Activated CD8-positive, alpha-beta memory T cell treated with anti-CD3 and anti-CD28 coated beads, Interleukin-2, amount 50 U/mL, for 1 hour (primary cell): Measurements from ENCODE around the gene TC2N.
"Not testable (repeated sequence)": the region's sequence is repeated elsewhere in the genome, so short reads cannot be mapped to it uniquely, and the experiment has no call there.

Experiments
- DNase-seq: peaks from one replicate; pipeline ENCODE4 v3.0.0-alpha.2; 2020; ENCODE audit errors: extremely low read depth

Gene TC2N

DNA sequence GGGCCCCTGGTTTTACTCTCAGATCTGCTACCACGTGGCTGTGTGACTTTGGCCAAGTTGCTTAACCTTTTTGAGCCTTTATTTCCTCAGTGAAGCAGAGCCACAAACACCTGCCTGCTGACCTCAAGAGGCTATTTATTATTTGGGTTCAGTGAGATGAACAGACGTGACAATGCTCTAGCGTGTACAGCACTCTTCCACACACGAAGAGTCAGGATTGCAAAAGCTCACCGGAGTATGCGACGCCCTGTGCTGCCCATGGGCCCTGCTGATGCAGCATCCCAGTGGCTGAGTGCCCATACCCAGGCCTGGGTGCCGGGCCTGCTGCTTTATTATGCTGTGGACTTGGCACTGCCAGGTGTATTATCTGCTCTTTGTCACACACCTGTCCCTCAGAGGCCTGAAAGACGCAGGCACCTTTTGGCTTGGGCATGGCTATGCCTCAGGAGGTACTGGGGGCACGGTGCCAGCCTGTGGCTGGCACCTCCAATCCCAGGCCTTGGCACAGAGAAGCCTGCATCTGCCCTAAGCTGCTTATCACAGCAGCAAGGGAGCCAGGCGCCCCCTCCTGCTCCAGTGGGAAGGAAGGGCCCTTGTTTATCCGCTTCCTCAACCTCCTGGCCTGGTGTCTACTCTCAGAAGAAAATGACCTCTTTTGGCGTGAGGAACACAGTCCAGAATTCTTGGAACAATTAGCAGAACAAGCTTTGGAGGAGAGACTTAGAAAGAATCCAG lies 22.3 kb upstream of the TC2N start:
- no peak for DNase-seq

DNA sequence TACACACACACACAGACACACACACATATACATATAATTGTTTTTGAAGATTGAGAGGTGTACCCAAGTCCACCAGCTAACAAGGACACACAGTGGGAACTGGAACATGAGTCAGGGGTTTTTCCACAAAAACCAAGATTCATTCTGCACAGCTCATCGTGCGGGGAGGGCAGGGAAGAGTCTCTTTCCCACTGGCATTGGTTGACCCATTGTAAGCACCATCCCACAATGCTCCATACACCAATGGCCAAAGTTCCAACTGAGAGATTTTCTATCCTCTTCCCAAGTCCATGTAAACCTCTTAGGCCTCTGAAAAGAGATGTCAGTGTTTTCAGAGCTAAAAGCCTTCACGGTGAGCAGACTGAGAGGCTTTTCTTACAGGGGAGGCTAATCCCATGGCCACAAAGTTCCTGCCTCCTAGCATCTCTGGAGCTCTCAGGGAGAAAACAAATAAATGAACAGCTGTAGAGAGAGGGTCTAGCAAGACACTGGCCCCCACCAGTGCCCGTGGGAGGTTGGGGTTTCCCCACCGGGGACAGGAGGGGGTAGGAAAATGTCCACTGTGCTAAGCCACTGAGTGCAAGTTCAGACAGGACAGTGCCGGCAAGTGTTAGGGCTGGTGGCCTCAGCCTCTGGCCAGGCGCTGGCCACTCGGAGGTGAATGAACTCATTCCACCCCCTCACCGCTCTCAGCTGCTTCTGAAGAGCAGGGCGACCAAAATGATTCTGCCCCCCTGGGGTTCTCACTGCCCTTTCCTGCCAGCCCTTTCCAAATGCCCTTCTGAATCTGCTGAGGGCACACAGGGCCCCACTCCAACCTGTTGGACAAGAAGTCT lies 21.5 kb upstream of the TC2N start:
- DNase-seq, result no peak

DNA sequence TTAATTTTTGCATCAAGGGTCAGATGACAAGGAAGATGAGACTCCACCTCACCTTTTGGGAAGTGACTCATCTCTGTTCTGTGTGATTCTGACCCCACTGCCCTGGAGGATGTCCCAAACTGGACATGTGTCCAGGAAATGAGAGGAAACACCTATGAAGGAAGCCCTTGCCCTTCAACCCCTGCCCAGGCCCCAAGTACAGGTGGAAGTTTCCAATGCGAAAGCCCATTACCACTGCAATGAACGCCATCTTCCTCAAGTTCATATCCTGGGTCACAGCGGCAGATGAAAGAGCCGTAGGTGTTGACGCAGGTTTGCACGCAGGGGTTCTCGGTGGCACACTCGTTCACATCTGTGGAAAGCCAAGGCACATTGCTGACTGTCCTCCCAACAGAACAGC lies 19.6 kb upstream of the TC2N start:
- DNase-seq, result no peak

DNA sequence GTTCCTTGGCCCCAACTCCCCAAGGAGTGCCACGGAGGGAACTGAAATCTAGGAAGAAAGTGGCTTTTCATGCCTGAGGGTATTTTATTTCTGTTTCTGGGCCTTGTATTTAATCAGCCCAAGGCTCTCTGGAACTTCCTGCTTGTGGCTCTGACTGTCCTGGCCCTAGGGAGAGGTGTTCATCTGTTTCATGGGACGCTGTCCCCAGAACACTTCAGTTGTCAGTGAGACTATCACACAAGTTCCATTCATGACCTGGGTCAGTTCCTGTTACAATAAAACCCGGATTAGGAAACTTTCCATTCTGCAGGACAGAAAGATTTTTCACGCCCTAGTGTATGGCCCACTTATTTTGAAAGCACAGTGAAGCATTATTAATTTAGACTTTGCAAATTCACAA lies 18.5 kb upstream of the TC2N start:
- no peak for DNase-seq

DNA sequence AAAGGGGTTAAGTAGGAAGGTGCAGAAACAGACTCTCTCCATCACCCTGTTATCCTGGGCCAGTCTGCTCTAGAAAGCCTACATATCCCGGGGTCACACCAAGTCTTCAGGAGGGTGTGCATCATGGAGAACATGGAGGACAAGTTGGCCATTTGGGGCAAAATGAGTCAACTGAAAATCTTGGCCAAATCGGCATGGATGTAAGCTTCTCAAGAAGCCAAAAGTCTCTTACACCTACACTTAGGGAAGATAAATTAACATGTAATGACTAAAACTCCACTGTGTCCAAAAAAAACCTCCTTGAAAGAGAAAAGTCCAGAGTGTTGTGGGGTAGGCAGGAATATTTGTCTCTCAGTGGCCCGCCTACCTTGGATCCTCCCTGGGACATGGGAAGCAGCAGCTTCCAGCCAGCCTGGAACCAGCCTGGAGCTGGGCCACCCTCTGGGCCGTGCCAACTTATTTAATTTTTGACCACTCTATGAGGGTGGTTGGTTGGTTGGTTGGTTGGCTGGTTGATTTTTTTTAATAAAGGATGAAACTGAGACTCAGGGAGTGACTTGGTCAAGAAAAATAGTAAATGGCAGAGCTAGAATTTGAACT lies 17.9 kb upstream of the TC2N start:
- DNase-seq, result no peak

DNA sequence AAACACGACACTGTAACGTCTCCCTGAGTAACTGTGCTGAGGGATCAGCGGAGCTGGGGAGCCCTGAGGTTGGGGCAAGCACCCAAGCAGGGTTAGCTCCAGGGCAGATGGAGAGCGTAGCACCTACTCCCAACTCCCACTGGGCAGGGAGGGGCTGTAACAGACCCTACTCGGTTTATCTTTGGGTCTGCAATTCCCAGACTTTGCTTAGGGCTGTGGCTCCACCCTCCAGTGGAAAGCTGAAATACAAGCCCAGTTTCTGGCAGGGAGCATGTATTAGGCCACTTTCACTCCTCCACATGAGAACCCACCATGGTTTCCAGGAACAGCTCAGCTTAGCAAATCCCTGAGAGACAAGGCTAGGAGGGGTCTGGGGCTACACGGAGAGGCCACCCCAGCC lies 17.3 kb upstream of the TC2N start:
- DNase-seq, result no peak

DNA sequence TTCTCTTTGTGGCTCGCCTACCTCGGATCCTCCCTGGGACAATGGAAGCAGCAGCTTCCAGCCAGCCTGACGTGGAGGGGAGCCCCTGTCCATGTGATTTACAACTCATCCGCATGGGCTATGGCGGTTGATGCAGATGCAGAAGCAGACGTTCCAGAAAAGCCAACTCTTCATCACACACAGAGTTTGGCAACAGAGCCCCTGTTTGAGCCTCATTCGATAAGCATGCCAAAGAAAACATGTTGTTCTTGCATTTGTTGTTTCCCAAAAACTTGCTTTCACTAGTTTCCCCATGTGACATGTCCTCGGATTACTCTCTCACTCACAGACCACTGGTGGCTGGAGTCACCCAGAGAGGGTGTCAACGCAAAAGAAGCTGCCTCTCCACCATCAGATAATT lies 16.4 kb upstream of the TC2N start:
- no peak for DNase-seq

DNA sequence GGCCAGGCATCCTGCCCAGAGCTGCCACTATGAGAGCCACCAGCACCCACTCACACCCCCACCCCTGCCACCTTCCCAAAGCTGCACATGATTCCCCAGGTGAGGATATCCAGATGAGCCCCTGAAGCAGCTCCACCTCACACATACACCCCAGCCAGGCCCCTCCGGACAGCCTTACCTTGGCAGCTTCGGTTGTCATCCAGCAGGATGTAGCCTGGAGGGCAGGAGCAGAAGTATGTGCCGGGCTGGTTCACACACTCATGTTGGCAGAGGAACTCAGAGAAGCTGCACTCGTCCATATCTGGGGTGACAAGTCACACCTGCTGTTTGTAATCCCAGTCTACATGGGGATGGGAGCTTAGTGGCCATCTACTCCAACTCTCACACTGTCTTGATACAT lies 15.4 kb upstream of the TC2N start:
- no peak for DNase-seq

DNA sequence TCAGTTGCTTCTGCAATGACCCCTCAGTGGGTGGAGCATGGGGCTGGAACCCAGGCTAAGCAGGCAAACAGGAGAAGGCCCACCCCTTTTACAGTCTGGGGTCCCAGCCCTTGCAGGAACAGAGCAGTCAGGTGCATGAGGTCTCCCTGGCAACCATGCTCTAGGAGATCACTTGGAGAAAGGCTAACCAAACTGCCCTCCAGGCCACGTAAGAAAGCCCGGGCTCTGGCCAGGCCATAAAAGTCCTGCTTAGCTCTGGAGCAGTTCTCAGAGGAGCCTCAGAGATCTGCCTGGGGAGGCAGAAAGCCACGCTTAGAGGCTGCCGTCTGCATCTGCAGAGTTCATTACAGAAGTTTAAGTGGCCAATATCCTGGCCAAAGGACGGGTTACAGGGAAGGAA lies 15.0 kb upstream of the TC2N start:
- no peak for DNase-seq

DNA sequence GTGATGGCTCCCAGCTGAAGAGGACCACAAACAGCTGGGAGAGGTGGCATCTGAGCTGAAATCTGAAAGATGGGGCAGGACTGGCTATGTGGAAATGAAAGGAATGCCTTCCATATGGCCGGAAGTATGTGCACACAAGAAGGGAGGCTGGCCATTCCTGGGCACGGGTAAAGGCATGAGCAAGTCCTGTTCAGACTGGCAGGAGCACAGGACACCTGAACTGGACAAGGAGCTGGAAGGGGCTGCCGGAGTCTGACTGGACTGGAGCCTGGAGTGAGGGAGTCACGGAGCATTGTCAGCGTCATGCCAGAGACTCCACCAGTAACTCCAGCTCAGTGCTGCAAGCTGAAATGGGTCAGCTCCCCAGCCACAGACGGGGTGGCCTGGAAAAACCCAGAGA lies 11.9 kb upstream of the TC2N start:
- DNase-seq, result no peak

DNA sequence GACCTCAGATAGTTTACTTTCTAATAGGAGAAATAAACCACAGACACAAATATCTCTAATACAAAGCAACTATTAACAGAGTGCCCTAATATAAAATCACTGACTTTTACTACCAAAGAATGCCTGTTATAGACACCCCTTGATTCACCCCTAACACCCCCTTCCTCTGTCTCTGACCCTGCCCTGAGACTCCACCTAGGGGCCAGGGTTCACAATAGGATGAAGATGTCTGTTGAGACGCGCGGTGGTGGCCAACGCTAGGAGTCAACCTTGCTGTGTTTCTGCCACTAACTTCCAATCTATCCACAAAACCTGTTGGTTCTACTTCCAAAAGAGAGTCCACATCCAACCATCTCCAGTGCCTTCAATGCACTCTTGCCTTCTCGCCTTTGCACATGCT lies 10.9 kb upstream of the TC2N start:
- no peak for DNase-seq

DNA sequence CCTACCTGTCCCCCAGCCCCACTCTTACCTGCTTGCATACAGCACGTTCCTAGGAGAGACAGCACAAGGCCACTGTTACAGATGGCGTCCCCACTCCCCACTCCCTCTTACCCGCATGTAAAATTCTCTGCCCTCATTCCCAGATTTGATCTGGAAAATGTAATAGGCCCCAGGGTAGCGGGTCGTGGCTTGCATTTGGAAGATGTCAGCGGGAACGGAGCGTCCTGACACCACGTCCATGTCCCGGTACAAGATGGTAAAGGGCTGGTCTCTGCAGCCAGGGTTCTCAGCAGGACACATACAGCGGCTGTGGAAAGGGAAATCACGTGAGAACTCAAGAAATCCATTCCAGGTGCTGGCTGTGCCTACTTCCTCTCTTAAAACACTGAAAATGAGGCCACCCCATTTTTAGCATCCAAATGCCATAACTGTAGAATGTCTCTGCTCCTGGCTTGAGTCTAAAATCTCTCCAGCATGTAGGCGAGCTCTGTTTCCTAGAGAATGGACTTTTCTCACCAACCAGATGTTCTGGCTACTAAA lies 10.1 kb upstream of the TC2N start:
- no peak for DNase-seq

DNA sequence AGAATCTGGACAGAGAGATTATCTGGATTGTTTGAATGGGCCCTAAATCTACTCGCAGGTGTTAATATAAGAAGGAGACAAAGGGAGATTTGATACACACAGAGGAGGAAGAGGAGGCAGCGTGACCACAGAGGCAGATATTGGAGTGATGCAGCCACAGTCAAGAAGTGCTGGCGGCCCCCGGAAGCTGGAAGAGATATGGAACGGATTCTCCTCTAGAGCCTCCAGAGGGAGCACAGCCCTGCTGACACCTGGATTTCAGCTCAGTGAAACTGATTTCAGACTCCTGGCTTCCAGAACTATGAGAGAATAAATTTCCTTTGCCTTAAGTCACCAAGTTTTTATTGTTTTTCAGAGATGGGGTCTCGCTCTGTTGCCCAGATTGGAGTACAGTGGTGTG lies 9.2 kb upstream of the TC2N start:
- no peak for DNase-seq

DNA sequence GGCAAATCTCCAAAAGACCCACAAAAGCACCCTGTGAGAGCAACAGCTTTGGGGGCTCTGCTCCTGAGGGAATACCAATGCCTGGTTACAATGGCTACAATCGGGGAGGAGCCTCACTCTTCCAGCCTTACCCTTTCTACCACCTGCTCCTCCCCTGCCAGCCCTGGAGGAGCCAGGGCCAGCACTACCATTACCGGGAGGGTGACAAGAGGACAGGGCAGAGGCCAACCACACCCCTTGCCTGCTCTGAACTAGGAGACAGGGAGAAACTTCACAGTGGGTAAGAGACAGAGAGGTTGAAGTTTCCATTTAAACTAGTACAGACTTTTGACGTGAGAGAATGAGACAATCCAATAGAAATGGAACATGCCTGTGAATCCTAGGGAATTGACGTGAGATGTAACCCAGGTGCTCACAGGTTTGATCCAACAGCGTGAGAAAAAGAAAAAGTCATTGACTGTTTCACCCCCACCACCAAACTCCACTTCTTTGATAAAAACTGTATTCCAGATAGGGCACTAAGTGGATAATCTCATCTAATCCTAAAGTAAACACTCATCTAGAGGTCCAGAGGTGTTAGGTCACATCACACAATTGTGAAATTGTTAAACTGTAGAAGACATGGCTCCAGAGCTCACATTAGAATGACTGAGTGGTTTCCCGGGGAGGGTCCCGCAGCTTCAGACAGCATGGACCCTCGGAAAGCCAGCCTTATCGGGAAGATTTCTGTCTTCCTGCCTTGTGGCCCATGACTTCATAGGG lies 8.4 kb upstream of the TC2N start:
- DNase-seq, result no peak

DNA sequence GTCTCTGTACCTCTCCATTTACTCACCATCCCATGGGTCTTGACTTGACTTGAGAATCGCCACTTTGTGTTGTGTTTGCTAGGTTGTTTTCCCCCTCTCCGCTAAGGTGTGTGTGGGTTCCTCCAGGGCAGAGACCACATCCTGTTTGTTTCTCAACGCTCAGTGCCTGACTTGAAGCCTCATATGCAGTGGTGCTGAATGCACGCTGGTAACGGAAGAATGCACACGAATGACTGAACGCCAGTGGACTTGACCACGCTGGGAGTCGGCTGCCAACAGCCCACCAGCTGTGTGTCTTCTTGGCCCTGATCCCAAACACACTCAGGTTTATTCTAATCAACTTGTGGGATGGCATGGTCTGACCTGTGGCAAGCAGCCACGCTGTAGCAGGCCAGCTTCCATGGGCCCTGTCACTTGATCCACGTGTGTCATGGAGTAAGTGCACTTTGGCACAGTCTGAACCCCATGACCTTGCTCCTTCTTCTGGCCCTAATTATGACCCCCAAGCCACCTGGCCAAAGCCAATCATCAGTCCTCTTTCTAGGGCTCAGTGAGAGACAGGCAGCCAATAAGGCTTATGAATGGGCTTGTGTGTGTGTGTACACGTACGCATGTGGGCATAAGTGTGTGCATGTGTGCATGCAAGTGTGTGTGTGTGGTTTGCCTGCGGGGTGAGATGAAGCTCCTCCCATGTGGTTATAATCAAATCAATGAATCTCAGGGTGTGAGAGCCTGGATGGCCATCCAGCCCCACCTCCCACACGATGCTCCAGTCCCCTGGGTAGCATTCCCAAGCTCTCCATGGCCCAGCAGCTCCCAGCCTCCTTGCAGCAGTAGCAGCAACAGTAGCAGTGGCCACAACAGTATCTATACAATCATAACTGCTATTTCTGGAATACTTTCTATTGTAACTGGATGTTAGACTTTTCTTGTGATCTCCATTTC lies 6.4 kb upstream of the TC2N start:
- peak; percentile 63 for DNase-seq

DNA sequence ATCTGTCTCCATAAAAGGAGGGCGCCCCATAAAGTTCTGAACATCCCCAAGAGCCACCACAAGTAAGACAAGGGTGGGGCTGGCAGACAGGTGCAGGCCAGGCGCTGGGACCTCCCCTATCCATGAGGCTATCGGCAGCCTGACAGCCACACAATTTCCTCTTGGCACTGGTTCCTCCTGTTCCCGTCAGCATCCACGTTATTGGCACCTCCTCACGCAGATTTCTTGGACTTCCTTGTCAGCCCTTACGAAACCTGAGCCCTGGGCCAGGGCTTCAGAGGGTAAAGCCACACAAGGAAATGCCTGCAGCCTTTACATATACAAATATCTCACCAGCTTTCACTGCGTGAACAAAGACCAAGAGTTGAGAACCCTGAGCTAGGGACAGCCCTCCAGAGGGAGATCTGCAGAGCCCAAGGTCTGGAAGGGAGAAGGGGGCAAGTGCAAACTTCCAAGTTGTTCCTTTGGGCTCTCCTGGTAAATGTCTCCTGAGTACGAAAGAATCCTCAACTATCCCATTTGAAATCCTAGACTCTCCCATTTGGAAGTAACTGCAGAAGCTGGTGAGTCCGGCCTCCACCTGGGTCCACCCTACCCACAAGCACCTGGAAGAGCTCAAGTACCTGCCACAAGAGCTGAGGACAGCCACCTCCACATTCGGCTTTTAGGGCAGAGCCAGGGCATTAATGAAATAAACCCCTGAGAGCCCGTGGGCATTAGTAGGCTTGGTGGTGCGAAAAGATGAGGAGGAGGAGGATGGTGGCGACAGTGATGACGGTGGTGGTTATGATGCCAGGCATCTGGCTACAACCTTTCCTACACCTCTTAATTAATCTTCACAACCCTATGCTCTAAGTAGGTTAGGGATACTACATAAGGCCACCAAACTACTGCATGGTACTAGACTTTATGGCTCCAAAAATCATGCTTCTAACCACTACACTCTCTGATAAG lies 5.5 kb upstream of the TC2N start:
- DNase-seq, result no peak

DNA sequence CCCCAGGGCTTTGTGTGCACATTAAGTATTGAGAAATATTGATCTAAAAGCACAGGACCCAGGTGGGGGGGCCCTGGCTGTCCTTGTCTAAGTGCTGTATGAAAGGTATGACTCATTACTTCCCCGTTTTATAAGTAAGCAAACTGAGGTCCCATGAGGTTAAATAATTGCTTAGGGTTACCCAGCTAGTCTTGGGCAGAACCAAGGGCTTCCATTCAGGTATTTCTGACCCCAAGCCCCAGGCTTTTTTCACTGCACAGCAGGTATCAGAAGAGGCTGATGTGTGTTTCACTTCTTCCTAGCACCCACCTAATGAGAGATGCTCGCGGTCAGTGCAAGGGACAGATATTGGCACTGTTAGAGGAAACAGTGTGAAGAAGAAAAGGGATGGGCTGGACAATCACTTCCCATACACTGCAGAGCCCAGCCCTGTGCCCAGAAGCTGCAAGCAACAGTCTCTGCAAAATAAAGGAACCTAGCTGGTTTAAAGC lies 4.7 kb upstream of the TC2N start:
- no peak for DNase-seq

DNA sequence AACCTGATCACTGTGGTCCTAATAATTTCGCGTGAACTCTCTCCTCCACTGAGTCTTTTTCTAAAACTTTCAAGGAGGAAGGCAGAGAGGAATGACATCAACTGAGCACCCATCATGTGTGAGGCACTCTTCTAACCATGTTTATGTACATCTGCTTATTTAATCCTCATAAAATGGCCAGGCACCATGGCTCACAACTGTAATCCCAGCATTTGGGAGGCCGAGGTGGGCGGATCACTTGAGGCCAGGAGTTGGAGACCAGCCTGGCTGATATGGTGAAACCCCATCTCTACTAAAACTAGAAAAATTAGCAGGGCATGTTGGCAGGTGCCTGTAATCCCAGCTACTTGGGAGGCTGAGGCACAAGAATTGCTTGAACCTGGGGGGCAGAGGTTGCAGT lies 4.1 kb upstream of the TC2N start:
- not testable (repeated sequence) for DNase-seq

DNA sequence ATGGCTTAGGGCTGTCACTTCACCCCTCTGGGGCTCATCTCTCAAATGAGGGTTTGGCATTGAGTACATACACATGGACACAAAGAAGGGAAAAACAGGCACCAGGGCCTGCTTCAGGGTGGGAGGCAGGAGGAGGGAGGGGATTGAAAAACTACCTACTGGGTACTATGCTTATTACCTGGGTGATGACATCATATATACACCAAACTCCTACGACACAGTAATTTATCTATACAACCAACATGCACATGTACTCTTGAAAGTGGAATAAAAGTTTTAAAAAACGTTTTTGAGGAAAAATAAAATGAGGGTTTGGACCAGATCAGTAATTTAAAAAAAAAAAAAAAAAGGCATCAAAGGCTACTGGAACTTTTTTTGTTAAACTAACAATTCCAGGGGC lies 3.6 kb upstream of the TC2N start:
- no peak for DNase-seq

DNA sequence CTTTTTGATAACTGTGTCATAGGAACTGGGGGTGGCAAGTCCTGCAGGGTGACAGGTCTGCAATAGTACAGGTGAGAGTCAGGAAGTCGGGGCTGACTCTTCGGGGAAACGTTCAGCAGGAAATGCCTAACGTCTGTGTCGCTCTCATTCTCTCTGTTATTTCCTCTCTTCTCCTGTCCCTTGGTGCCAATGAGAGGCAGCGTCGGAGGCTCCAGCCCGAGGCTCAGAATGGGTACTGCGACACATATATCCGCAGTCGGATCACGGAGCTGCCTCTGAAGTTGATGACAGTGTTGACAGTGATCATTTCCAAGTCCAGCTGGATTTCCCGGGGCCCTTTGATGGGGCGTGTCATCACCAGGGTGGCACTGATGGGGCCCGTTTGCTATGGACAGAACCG lies 2.7 kb upstream of the TC2N start:
- DNase-seq, result peak; percentile 63
